Pancreas (tissue), 10 donors: ENCODE data around the gene NABP1. TPM values are rescaled to one million over a fixed set of nuclear protein-coding genes. Genes with fewer than 3 reads are reported as not detected.
A peak's percentile ranks its signal among the peaks of the same experiment; 100 is the strongest.

Source experiments
- ATAC-seq, 4 donors: fragments of 200-7000 bp; cut with Tn5 transposase; one replicate each; pipeline versions ENCODE4 v1.8.0 to v1.9.1; 2020; ENCODE audit warnings: mild to moderate bottlenecking in 4 of 4, moderate library complexity in 4 of 4
- DNase-seq, 6 donors: peaks; one replicate each; pipeline ENCODE4 v3.0.0-alpha.2; 2020
- FAIRE-seq: peaks from 2 replicates; lab custom pipeline; 2012; peaks lifted over from hg19 to GRCh38; lab: Jason Lieb, UNC
- H3K27ac ChIP-seq, 4 donors: fragments of 200-600 bp; sonication (generic); 1 replicate in 3 of 4; 2 replicates in 1 of 4; pipeline versions ENCODE4 v1.5.0 to v1.8.0; 2020
- H3K27me3 ChIP-seq, 4 donors: fragments of 200-600 bp; one replicate each; pipeline ENCODE4 v1.8.0; 2021
- H3K36me3 ChIP-seq, 3 donors: fragments of 200-600 bp; sonication (generic) in 1 of 3; one replicate each; pipeline versions ENCODE4 v1.5.0 to v1.8.0; 2020 to 2021
- H3K4me1 ChIP-seq, 3 donors: fragments of 200-600 bp; one replicate each; pipeline ENCODE4 v1.8.0; 2021
- H3K4me3 ChIP-seq, 4 donors: fragments of 200-600 bp; sonication (generic) in 2 of 4; one replicate each; pipeline versions ENCODE4 v1.5.0 to v1.8.0; 2020 to 2021
- H3K9me3 ChIP-seq, 4 donors: fragments of 200-600 bp; one replicate each; pipeline ENCODE4 v1.8.0; 2021
- CTCF ChIP-seq, 4 donors: fragments of 200-600 bp; sonication (generic) in 3 of 4; IDR thresholded peaks; one replicate each; pipeline versions ENCODE4 v1.5.0 to v1.8.0; 2021; ENCODE audit warnings: antibody characterized with exemption in 4 of 4
- WGBS, 2 donors: extraction: QIAGEN DNeasy Blood & Tissue Kit; methylation state at CpG; one replicate each; pipeline ENCODE4 v1.1.7; 2013; 5-methylcytosine and 5-hydroxymethylcytosine counted together
- intact Hi-C, 3 donors: fragments of 100-400 bp; cut with DNase I; formaldehyde crosslinking; loops; one replicate each; pipeline versions ENCODE4 v1.11.1 to v1.14.2; 2022
- polyA plus RNA-seq, 2 donors: library from polyadenylated mRNA; stranded (reverse); fragments of 200-250 nt; gene quantifications; one replicate each; pipeline ENCODE4 v1.2.3, GENCODE V29; 2013
- total RNA-seq, 6 donors: library from RNA; stranded (reverse); fragmentation: NEBNext Ultra II Directional in 4 of 6; extraction: Animal tissue kit (Norgen Biotek cat#: 25700) in 4 of 6; gene quantifications; one replicate each; pipeline versions ENCODE4 v1.2.1 to v1.2.4, GENCODE V29; 2021 to 2023
- donor health status: healthy with polysubstance abuse.
- donor health status: DM: no; HTN: no; CAD: no; lungs with moderate emphysema.
- donor health status: DM: no; HTN: no; CAD: no.
- donor health status: control.
- donor health status: control.
- donor health status: Bipolar disorder and iron deficiency.
- donor health status: DM: yes; HTN: yes; CAD: no.
- donor health status: DM: no; HTN: no; CAD: no.
- donor health status: DM: no; HTN: no; CAD: no.
- donor health status: DM: yes; HTN: yes; CAD: no.

NABP1 gene
- total and polyA plus RNA-seq, 8 donors = 2.9 to 12.8 (median 5.0) TPM

GRCh38 chr2:191693778-191694177, 15.8 kb downstream of the NABP1 start:
- Histone ChIP-seq H3K4me3 (no peak overlapping the region), H3K9me3 (no peaks in the 10 kb centered on the region), H3K27ac (no peak overlapping the region), H3K4me1 (peaks cover 0 to 8% (median 7%) of the 10 kb centered on the region in 3 donors), H3K36me3 (no peaks in the 10 kb centered on the region), H3K27me3 (no peaks in the 10 kb centered on the region)
- intact Hi-C loops = loop anchor here (5.0 to 10.0 kb wide), 3 partner anchors 126 to 131 kb away; no protein-coding TSS in a partner anchor
- ATAC-seq = no peak
- FAIRE-seq = no peak
- no peak for TF ChIP-seq CTCF (IDR thresholded peaks at IDR 0.05)
- no peak for DNase-seq
- WGBS, 2 donors = 88 to 93% methylated on average over 1 of the region's 1 CpG

- DNase-seq (peak in 2 of 6 donors; percentile 15 to 41), FAIRE-seq (no peak), ATAC-seq (peak in 3 of 4 donors; percentile 35 to 78 (median 75))
- no peak overlapping the region for H3K4me3 ChIP-seq
- no peak overlapping the region for H3K27ac ChIP-seq
- no peaks in the 10 kb centered on the region for H3K9me3 ChIP-seq
- TF ChIP-seq CTCF (IDR thresholded peaks at IDR 0.05) = no peak
- peaks cover 0 to 5% (median 0%) of the 10 kb centered on the region in 3 donors for H3K4me1 ChIP-seq
- intact Hi-C loops = loop anchor here in 1 of 3 donors (10.0 kb wide), 1 partner anchor 131 kb away; no protein-coding TSS in a partner anchor
- no peaks in the 10 kb centered on the region for H3K36me3 ChIP-seq
- no peaks in the 10 kb centered on the region for H3K27me3 ChIP-seq
These were observed 18.1 kb downstream of the NABP1 start for GRCh38 chr2:191696001-191696400.

- Histone ChIP-seq H3K4me3 (no peak overlapping the region), H3K4me1 (no peaks in the 10 kb centered on the region), H3K27ac (no peak overlapping the region), H3K9me3 (no peaks in the 10 kb centered on the region), H3K27me3 (no peaks in the 10 kb centered on the region), H3K36me3 (no peaks in the 10 kb centered on the region)
- FAIRE-seq = no peak
- DNase-seq = no peak
- ATAC-seq = no peak
- intact Hi-C loops = loop anchor here in 1 of 3 donors (10.0 kb wide), 1 partner anchor 132 kb away; no protein-coding TSS in a partner anchor
- no peak for TF ChIP-seq CTCF (IDR thresholded peaks at IDR 0.05)
These were observed 19.0 kb downstream of the NABP1 start for GRCh38 chr2:191696966-191697365.

- 96% methylated on average over 3 of the region's 3 CpGs for WGBS, 2 donors
- intact Hi-C loops = loop anchor here in 1 of 3 donors (10.0 kb wide), 1 partner anchor 133 kb away; no protein-coding TSS in a partner anchor
- ATAC-seq = no peak
These were observed 19.9 kb downstream of the NABP1 start for GRCh38 chr2:191697870-191698269.

More at GRCh38 chr2:191697870-191698269, 19.9 kb downstream of the NABP1 start:
- Histone ChIP-seq H3K36me3 (no peaks in the 10 kb centered on the region), H3K27ac (no peak overlapping the region), H3K4me3 (no peak overlapping the region), H3K4me1 (no peaks in the 10 kb centered on the region), H3K9me3 (no peaks in the 10 kb centered on the region), H3K27me3 (no peaks in the 10 kb centered on the region)
- DNase-seq = no peak
- no peak for TF ChIP-seq CTCF (IDR thresholded peaks at IDR 0.05)
- FAIRE-seq = no peak
